GM18498 (cell line): ENCODE measurements around the gene PLA2G3.

Source experiments
- ATAC-seq: cut with Tn5 transposase; IDR thresholded peaks from one replicate; pipeline ENCODE4 v1.9.1; 2021; ENCODE audit warnings: mild to moderate bottlenecking, moderate library complexity; ENCODE audit not compliant: unreplicated experiment

The PLA2G3 gene

GRCh38 chr22:31148488-31148887 lies 8.2 kb upstream of the PLA2G3 start:
- no peak for ATAC-seq

- ATAC-seq, result no peak
Observed at GRCh38 chr22:31144223-31144622, 3.9 kb upstream of the PLA2G3 start.

DNA sequence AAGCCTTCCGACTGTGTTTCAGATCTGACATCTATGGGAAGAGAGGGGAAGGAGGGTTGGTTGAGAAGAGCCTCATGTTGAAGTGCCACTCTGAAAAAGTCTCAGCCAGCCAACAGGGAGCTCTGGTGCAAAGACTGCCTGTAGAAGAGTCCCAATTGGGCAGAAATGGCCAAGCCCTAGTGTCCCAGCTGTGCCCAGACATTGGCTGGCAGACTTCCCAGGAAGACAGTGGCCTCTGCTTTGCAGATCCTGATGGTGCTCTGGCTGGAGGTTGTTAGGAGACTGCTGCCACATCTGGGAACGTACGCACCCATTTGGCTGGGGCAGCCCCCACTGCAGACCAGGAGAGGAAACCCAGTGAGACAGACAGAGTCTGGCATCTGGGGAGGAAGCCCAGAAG lies 3.2 kb upstream of the PLA2G3 start:
- ATAC-seq, result no peak

GRCh38 chr22:31143038-31143437 lies 2.7 kb upstream of the PLA2G3 start:
- ATAC-seq, result no peak

DNA sequence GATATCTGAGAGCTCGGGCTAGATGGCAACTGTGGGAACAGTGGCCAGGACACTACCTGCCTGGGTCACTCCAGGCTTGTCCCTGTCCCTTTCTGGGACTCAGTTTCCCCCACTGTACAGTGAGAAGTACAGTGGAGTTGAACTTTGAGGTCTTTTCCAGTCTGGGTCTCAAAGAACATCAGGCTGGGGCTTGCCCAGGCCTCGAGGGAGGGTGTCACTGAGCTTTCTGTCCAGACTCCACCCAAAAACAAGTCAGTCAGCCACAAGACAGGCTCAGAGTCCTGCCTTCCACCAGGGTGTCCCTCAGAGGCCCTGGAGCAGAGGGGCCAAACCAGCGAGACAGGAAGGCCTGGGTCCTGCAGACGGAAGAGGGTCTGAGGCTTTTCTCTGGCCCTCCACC lies 2.0 kb upstream of the PLA2G3 start:
- no peak for ATAC-seq

- no peak for ATAC-seq
Observed at GRCh38 chr22:31141551-31141950, 1.2 kb upstream of the PLA2G3 start.

DNA sequence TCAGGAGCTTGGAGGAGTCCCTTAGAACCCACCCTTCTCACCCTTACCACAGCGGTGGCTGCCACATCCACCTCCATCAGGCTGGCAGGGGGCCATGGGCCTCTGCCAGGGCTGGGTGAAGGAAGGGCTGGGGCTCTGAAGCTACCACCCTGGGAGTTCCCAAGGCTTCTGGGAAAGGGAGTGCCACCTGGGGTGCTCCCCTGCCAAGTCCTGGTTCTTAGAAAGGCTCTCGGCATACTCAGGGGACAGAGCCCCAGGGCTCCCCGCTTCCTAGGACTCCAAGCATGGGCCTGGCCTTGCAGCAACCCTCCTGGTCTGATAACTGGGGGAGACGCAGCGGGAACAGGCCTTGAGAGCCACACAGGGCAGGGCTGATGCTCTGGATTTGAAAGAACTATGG lies 438 bp upstream of the PLA2G3 start:
- ATAC-seq, result no peak

- no peak for ATAC-seq
Observed at GRCh38 chr22:31139066-31139465, 1.2 kb downstream of the PLA2G3 start.

DNA sequence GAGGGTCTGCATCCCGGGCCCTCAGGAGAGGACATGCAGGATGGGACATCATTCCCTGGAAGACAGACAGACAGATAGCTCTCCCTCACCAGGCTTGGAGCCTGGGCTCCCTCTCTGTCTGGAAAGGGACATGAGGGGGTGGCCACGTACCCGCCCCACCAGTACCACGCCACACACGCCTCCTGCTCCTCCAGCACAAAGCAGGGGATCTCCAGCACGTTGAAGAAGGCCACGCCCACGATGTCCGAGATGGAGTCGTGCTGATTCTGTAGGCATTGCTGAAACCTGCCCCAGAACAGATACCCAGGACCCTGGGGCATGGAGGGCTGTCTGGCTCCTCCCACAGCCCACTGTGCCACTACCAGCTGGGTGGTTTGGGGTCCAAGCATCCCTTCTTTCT lies 2.2 kb downstream of the PLA2G3 start:
- no peak for ATAC-seq

DNA sequence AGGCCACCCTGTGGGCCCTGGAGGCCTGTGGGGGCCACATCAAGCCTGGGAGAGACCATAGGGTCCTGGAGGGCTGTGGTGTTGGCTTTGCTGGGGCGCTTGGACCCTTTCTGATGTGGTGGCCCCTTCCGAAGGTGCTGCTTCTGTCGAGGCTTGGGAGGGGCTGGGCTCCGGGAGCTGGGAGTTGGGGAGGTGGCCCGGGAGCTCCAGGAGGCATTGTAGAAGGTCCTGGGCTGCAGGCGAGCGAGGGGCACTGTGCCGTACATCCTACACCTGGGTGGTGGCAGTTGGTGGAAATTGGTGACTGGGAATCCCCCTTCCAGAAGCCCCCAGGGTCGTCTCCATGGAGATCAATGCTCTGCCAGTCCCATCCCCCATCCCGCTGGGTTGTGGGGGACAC lies 2.6 kb downstream of the PLA2G3 start:
- no peak for ATAC-seq

DNA sequence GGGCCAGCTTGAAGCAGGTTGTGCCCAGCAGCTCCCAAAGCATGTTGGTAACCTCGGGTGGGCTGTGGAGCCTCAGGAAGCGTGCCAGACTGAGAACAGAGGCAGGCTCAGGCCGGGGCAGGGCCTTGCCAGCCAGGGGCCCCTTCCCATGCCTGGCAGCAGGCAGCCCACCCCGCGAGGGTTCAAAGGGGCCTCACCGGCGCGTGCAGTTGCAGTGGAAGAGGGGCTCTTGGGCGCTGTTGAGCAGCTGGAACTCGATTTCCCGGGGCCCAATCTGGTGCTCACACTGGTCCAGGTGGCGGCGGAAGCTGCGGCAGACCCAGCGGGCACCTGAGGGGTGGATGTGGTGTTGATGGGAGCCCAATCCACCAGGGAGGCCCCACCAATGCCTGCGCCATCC lies 3.6 kb downstream of the PLA2G3 start:
- no peak for ATAC-seq

- no peak for ATAC-seq
Observed at GRCh38 chr22:31136155-31136554, 4.2 kb downstream of the PLA2G3 start.

GRCh38 chr22:31135706-31136105 lies 4.6 kb downstream of the PLA2G3 start:
- ATAC-seq, result no peak

GRCh38 chr22:31134688-31135087 lies 5.6 kb downstream of the PLA2G3 start:
- ATAC-seq, result no peak

- no peak for ATAC-seq
Observed at GRCh38 chr22:31133911-31134310, 6.4 kb downstream of the PLA2G3 start.

- no peak for ATAC-seq
Observed at GRCh38 chr22:31130873-31131272, 9.4 kb downstream of the PLA2G3 start.

GRCh38 chr22:31128156-31128555 lies 12.2 kb downstream of the PLA2G3 start:
- no peak for ATAC-seq

GRCh38 chr22:31127181-31127772 lies 13.0 kb downstream of the PLA2G3 start:
- ATAC-seq, result no peak

DNA sequence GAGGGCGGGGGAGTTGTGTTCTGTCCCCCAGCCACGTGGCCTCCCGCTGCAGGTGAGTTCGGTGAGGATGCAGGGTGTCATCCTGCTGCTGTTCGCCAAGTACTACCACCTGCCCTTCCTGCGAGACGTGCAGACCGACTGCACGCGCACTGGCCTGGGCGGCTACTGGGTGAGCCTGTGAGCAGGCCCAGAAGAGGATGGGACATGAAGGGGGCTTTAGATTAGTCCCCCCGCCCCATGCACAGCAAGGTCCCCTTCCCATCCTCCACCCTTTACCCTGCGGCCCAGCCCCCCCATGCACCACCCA lies 13.5 kb downstream of the PLA2G3 start:
- no peak for ATAC-seq

DNA sequence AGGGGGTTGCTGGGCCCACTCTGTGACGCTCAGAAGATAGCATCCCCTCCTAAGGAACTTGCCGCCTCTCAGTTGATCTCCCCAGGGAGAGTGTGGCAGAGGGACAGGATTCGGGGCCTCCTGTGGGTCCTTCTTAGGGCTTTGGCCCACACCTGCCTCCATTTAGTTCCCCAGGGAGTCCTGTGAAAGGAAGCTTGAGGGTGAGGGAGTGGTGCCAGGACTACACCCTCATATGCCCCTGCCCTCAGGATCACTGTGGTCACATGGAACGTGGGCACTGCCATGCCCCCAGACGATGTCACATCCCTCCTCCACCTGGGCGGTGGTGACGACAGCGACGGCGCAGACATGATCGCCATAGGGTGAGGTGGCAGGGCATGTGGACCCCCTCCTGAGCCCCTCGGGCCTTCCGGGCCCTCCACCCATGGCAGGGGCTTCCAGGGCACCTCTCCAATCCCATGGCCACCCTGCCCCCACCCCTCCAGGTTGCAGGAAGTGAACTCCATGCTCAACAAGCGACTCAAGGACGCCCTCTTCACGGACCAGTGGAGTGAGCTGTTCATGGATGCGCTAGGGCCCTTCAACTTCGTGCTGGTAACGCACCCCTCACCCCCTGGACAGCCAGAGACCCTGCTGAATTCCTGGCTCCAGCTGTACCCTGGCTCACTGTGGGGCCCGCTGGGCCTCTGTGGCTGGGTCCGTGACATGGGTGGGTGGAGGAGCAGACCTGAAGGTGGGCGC lies 14.0 kb downstream of the PLA2G3 start:
- no peak for ATAC-seq

DNA sequence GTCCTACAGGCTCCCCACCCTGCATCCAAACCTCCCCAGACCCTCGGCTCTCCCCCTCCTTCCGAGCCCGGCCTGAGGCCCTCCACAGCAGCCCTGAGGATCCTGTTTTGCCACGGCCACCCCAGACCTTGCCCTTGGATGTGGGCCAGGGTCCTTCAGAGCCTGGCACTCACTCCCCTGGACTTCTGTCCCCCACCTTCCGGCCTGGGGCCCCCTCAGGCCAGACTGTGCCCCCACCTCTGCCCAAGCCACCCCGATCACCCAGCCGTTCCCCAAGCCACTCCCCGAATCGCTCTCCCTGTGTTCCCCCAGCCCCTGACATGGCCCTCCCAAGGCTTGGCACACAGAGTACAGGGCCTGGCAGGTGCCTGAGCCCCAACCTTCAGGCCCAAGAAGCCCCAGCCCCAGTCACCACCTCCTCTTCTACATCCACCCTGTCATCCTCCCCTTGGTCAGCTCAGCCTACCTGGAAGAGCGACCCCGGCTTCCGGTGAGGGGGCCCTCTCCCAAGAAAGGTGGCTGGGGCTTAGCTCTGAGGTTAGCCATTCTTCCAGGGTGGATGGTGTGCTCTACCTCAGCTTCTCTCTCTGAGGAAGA lies 14.7 kb downstream of the PLA2G3 start:
- no peak for ATAC-seq

GRCh38 chr22:31124811-31125465 lies 15.4 kb downstream of the PLA2G3 start:
- no peak for ATAC-seq
